Stimulated activated CD4-positive, alpha-beta T cell treated with anti-CD3 and anti-CD28 coated beads, Interleukin-15, amount 100 ng/mL, for 1 hour (primary cell): ENCODE results near the gene GALC.
A peak's percentile ranks its signal among the peaks of the same experiment; 100 is the strongest.

ENCODE experiments used
- DNase-seq, 2 donors: peaks; one replicate each; pipeline ENCODE4 v3.0.0-alpha.2; 2020; ENCODE audit warnings: low read depth in 1 of 2, low spot score in 1 of 2

The GALC gene

DNA sequence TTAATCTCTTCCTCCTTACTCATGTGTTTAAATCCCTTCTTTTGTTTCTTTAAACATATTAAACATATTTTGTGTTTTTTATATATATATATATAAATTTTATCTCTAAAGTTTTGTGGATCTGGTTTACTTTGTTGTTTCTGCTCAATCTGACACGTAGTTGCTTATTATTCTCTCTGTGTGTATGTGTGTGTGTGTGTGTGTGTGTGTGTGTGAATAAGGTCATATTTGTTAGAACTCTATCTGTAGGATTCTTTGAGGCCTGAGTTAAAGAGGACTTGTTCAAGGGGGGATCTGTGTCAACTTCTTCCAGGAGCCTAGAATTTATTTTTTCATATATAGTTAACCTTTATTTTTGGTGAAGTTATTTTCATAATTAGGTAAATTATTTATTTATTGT, 14.6 kb upstream of the GALC start:
- no peak for DNase-seq

DNA sequence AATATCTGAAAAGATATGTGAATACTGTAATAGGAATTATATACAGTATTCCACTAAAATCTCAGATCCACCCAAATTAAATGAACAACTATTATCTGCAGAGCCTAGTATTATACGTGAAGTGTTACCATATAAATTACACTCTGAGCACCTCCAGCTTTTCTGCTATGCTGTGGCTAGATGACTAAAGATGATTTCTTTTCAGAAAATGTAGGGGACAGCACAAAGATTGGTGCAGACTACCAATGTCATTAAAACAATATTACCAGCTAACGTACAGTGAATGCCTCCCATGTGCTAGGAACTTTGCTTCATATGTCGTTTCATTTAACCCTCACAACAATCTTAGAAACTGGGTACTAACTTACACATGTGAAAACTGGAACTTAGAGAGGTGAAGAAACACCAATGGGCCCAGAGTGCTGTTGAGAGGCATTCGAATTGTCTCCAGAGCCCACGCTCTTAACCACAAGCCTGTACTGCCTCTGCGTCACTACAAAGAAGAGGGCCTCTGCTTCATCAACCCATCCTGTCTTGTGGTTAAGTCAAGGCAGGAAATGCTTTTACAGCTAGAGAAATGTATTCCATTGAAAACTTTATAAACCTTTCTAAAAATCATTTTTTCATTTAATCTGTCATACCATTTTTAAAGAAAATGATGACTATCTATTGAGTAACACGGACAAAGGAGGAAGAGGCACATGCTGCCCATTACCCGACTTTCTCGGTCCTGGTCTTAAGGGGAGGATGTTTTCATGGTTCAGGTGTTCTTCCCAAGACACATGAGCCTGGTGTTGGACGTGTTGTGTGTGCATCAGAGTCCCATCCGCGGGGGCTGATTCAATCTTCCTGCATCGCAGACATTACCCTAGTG, 13.2 kb upstream of the GALC start:
- peak in 1 of 2 donors; percentile 23 for DNase-seq

DNA sequence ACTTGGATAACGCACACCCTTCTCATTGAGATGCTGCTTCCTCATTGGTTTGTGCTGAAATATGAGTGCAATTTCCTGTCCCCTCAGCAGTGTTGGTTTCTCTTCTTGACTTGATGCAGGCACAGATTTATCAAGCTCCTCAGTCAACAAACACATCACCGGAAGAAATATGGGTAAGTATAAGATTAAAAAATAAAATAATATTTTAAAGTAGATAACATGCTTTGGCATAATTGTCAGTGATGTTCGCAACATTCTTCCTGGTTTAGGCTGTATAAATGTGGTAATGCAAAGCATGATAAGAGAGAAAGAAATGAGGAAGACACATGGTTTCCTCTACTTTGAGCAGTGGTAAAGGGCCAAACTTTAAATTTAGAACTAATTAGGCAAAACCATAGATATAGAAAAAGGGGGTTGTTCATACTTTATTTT, 12.1 kb upstream of the GALC start, which contains the start of gene GPR65:
Gene GPR65, plus strand, starts transcription at position 86 of the 432 bp plus-strand sequence. CDS start 5,713 bp downstream, outside the sequence.
- no peak for DNase-seq

DNA sequence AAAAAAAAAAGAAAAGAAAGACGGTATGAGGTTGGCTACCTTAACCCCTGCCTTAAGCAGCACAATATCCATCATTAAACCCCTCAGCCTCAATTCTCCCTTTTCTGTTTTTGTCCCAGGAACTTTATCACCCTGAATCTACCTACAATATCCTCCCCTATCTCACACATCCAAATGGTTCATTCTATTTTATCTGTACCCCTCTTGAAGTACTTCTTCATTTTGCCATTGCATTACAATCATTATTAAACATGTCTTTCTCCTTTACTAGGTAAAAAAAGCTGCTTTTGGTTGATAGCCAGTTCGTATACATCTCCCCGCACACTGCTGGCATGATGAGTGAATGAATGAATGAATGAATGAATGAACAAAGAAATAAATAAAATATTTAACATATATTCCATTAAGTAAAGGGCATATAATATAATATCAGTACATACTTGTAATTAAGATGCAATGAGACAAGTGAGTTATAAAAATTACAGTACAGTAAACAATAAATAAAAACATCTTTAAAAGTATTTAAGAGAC, 11.6 kb upstream of the GALC start:
- DNase-seq, result no peak

DNA sequence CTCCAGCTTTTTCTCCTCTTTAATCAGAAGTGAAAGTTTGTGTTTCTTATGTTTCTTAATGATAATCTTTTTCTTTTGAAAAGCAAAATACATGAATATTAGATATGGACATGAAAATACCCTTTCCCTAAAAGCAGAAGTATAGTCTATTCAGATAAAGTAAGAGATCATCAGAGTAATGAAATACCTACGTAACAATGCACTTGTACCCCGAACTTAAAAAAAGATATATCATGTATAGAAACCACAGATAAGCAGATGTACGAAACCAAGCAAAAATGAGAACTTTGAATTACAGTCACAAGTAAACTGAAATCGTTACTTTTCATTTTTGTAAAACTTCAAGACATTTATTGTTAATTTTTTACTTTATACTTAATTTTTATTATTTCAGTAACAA, 10.4 kb upstream of the GALC start:
- DNase-seq, result no peak

DNA sequence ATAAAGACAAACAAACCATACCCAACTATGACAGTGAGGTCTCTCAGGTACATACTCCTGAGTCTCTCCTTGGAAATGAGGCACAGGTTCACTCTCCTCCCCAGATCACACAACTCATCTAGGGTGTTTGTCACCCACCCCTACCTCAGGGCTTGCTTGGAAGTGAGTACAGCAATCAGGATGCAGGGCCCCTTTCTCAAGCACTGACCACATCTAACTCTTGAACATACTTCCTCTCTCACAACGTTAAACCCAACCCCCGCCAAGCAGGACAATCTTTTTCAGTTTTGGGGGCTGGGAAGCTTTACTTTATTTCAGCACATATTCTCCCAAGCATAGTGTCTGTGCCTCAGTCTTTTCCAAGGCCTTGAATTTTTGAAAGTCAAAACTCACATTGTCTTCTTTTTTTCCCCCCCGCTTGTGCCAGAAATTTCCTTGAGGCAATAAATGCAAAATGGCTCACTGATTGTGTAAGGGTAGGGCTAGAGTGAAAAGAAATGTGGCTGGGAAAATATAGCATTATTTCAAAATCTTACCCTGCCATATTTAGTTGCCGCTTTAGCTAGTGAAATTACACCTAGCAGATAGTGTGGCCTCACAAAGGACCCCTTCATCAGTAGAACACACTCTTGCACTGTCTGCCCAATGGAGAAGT, 9.6 kb upstream of the GALC start:
- no peak for DNase-seq

DNA sequence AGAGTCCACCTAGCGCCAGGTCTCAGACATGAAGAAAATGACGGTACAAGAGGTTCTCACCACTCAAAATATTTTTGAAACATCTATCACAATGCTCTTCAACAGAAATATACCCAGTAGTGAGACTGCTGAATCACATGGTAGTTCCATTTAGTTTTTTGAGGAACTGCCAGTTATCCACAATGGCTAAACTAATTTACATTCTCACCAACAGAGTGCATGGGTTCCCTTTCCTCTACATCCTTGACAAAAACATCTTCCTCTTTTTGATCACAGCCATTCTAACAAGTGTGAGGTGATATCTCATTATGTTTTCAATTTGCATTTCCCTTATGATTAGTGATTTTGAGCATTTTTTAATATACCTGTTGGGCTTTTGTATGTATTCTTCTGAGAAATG, 6.3 kb upstream of the GALC start:
- DNase-seq, result no peak

DNA sequence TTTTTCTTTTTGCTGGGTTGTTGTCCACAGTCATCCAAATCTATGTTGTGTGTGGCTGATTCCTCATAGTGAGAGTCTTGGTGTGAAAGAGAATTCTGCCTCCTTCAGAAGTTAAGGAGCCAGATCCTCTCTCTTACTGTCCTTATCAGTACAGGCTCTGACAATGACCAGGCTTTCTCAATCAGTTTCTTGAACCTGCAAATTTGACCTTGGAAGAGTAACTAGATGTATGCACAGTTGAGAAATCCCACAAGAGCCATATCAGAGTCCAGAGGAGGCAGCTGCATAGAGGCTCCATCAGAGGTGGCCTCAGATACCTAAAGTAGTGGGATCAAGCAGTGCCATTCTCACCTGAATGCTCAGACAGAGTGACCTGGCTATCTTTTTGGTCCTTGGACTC, 5.5 kb upstream of the GALC start:
- DNase-seq, result no peak

DNA sequence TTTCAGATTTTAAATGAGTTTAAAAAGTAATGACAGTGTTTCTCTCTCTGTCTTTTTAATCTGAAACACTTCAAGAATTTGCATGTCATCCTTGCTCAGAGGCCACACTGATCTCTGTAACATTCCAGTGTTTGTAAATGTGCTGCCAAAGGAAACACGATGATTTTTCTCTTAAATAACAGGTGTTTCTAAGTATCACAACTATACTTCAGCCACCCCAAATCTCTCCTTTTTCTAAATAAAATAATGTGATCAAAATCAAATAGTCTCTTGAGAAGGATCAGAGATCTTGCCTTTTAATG, 3.3 kb upstream of the GALC start:
- no peak for DNase-seq

DNA sequence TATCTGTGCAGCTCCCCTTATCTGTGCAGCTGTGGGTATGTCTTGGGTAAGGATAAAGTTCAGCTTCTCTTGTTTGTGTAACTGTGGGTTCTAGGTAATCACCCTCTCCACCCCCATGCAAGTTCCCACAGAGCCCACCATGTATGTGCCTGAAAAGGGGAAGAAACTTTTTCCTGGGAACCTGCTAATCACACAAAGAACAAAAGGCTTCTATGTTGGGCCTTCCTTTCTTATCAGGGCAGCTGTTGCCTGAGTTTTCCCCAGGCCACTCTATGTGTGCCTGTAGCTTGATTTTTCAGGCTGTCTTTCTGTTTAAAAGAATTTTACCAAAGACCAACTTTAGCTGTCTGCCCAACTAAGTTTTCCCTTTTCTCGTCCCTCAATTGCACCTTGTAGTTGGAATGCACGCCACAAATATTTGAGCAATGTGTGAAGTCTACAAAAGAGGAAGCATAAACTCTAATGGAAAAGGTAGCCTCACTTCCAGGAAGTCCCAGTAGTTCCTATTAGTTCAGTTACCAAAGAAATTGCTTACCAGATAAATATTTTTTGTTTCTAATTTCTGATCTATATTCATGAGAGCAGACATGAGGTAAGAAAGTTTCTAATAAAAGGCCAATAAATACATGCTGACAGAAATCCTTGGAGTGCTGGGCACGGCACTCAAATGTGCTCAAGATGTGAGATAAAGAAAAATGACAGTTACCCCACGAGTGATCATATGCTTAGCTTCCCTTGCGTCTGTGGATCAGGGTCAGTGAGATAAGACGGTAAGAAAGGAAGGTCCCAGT, 2.7 kb upstream of the GALC start:
- DNase-seq, result no peak

DNA sequence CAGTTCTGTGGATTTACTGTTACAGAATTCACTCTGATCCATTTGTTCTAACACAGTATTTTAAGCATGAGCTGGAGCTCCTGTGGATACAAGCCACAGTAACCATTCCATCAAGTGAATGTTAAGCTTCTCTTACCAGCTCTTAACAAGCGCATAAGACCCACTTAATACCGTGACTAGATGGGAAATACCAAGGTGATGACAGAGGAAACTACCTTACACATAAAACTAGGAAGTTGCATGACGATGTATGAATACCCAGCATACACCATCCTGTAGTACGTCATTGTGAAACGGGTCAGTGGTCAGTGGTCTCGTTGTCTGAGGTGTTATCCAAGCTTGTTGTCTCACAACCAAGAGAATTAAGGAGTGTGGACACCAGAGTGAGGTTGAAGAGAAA, 2.0 kb upstream of the GALC start:
- no peak for DNase-seq

DNA sequence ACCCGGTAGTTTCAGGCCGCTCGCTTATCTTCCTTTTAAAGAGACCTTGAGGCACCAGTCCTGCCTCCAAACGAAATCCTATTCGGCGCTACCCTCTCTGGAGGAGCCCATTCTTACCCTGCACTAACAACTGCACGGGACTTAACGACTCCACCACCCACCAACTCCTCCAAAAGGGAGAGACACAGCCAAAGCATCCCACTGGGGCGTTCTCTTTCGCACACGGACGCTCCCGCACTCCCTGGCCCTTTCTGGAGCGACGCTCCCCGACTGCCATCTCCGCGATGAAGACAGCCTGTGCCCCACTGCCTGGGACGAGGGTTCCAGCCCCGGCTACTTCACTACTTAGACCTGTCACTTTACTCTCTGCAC, 650 bp downstream of the GALC start:
- DNase-seq, result peak in 1 of 2 donors; percentile 2

DNA sequence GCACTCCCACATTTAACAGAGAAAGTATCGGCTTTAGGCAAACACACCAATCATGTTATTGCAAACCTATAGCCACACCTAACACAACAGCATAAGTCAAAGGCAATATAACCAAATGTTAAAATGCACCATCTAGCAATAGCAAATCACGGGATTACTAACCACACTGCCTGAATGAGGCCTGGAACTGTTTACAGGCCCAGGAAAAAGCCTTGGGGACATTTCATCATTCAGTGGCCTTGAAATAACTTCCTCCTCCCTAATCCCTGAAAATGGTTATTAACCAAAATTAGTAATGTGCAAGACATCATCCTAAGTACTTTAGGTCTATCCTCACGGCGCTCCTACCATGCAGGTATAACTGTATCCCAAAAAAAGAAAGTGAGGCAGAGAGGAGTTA, 2.3 kb downstream of the GALC start:
- no peak for DNase-seq

DNA sequence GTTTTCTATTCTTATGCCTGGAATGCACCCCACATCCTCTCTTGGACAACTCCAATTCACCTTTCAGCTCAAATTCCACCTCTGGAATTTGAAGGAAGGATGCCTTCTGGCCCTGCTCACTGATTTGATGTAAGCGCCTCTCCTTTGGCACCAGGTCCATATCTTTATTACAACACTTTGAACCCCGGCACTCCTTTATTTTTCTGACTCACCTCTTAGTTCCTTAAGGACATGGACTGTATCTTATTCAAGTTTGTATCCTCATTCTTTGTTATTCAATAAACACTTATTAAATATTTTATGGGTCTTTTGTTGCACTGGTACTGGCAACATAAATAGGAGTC, 3.1 kb downstream of the GALC start:
- DNase-seq, result no peak

DNA sequence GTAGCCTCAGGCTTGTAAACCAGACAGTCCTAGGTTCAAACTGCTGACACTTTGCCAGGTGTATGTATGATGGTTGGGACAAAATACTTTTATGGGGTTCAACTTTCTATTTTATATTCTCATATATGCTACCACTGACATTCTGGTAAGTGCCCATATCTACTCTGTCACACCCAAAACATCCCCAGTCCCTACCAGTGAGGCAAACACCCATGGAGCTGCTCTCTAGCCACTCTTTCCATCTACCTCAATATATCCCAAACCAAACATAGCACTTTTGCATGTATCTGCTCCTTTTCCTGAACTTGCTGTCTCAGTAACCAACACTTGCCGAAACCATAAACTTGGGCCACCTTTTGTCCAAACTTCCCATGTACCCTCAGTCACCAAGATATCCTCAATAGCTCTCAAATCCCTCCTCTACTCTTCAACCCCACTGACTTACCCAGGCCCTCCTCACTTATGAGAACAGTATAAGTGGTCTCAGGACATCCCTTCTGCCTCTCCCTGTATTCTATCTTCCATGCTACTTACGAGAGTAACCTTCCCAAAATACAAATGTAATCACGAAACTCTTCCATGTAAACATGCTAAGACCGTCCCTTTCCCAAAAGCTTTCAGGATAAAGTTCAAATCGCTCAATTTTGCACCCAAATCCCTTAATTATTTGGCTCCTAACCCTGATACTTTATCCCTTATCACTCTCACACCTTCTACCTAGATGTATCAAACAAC, 3.6 kb downstream of the GALC start:
- DNase-seq, result no peak

DNA sequence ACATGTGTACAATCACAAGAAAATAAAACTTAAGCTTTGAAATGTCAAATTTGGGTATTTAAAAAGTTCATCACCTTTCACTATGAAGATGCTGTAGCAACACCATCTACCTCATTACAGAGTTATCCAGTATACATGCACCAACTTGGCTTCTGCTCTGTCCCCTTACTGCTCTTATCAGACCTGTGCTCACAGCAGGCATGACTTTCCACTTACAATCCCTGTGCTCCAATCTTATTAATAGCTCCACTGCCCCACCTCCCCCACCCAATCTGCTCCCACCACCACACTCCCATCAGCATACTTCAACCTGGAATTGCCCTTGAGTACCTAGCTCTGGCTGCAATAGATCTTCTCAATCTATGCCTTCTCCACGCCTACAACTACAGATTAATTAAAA, 13.3 kb downstream of the GALC start:
- DNase-seq, result no peak

DNA sequence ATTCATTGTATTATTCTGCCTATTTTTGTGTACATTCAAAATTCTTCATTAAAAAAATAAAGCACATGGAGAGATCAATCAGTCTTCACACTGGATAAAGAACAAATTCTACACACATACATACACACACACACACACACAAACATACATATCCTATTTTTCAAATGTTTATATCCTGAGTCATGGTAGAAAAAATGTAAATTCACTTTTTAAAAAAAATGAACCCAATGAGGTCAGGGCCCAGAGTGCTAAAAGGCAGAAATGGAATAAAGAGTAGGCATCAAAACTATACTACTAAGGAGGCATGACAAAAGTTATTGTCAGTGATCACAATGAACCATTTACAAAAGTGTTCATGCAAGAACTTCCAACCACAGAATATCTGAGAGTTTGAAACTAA, 17.3 kb downstream of the GALC start:
- DNase-seq, result no peak

DNA sequence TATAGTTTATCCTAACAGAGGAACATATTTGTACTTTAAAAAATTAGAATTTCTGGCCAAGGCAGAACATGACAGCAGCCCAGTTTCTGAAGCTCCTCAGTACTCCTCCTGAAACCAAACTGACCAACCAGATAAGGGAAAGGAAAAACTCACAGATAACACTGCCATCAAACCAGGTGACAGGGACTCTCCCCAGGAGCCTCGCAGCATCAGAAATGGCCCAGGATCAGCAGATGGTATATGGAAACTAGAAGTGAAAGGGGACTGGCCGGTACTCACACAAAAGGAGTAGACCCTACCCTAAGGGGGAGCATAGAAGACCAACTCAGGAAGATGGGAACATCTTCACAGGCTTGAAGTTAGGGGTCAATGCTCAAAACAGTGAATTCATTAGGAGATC, 22.0 kb downstream of the GALC start:
- DNase-seq, result no peak

DNA sequence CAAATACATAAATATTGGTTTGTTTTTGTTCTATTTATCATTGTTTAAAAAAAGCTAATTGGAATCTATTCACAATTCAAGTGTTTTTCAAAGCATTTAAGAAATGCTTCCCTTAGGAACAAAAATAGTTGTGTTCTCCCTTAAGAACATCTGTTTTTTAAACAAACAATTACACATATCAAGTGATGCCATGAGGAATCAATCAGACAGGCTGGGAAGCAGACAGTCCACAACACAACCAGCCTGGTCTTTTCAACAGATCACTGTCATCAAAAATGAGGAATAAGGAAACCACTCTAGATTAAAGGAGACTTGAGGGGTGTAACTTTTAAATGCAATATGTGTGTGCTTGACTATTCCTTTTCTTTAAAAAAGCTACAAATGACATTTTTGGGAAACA, 25.5 kb downstream of the GALC start:
- no peak for DNase-seq

DNA sequence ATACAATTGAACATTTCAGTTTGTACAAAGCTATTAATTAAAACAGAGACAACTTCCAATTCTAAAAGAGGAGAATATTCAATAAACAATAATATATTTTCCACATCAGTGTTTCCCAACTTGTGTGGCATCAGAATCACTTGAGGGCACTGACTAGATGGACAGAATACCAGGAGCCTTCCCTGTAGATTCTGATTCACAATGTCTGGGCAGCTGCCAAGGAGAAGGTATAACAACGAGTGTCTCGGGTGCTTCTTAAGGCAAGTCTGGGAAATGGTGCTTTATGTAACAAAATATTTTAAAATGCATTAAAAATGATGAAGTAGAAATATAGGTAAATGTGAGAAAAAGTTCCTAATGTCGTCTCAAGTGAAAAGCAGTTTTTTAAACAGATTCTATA, 26.2 kb downstream of the GALC start:
- no peak for DNase-seq

DNA sequence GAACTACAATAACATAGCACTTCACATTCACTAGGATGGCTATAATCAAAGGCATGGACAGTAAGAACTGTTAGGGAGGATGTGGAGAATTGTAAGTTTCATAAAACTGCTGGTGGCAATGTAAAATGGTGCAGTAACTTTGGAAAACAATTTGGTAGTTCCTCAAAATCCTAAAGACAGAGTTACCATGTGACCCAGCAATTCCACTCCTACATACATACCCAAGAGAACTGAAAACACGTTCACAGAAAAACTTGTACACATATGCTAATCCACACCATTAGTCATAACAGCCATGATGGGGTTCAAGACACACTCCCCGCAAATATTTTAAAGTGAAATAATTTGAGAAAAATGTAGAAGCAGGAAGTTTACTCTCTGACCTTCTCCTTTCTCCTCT, 31.7 kb downstream of the GALC start:
- DNase-seq, result no peak
